HUES6 (cell line): ENCODE results near the gene SUGP1.
A peak's percentile ranks its signal among the peaks of the same experiment; 100 is the strongest.

ENCODE experiments used
- H3K27ac ChIP-seq: 2 replicates; pipeline ENCODE4 v1.7.0; 2013; ENCODE audit warnings: low read depth, mild to moderate bottlenecking, low read length, inconsistent platforms
- H3K27me3 ChIP-seq: 2 replicates; pipeline ENCODE4 v1.6.1; 2013; ENCODE audit warnings: low read length; ENCODE audit not compliant: control insufficient read depth, insufficient read depth
- H3K36me3 ChIP-seq: 2 replicates; pipeline ENCODE4 v1.6.1; 2013; ENCODE audit warnings: low read length; ENCODE audit not compliant: control insufficient read depth, insufficient read depth
- H3K4me1 ChIP-seq: 2 replicates; pipeline ENCODE4 v1.6.1; 2013; ENCODE audit warnings: low read length; ENCODE audit not compliant: control insufficient read depth, insufficient read depth
- H3K4me3 ChIP-seq: 2 replicates; pipeline ENCODE4 v1.5.1; 2013; ENCODE audit warnings: low read depth, low read length
- H3K9ac ChIP-seq: one replicate; pipeline ENCODE4 v1.6.1; 2013; ENCODE audit warnings: mild to moderate bottlenecking, low read length
- H3K9me3 ChIP-seq: 2 replicates; pipeline ENCODE4 v1.6.1; 2013; ENCODE audit warnings: low read depth, low read length; ENCODE audit not compliant: control insufficient read depth, insufficient read depth

Gene SUGP1

GRCh38 chr19:19321141-19321577, 850 bp upstream of the SUGP1 start:
- Histone ChIP-seq H3K4me3 (peak overlapping the region; percentile 98), H3K27me3 (no peaks in the 10 kb centered on the region), H3K36me3 (peaks cover 35% of the 10 kb centered on the region), H3K9me3 (no peaks in the 10 kb centered on the region), H3K27ac (peak overlapping the region; percentile 97), H3K9ac (peak overlapping the region; percentile 98), H3K4me1 (peaks cover 12% of the 10 kb centered on the region; the same call in 1 of the 2 replicates)

- peaks cover 37% of the 10 kb centered on the region for H3K36me3 ChIP-seq
- H3K27me3 ChIP-seq, result no peaks in the 10 kb centered on the region
- peak overlapping the region; percentile 98 for H3K4me3 ChIP-seq
- H3K9ac ChIP-seq, result peak overlapping the region; percentile 98
- H3K27ac ChIP-seq, result peak overlapping the region; percentile 97
- H3K9me3 ChIP-seq, result no peaks in the 10 kb centered on the region
- H3K4me1 ChIP-seq, result peaks cover 12% of the 10 kb centered on the region; the same call in 1 of the 2 replicates
Observed at GRCh38 chr19:19319732-19320360, 463 bp downstream of the SUGP1 start.

- Histone ChIP-seq H3K9ac (no peak overlapping the region), H3K4me3 (no peak overlapping the region), H3K4me1 (peaks cover 7% of the 10 kb centered on the region; the same call in 1 of the 2 replicates), H3K27ac (no peak overlapping the region), H3K9me3 (no peaks in the 10 kb centered on the region), H3K36me3 (peaks cover 49% of the 10 kb centered on the region), H3K27me3 (no peaks in the 10 kb centered on the region)
Observed at GRCh38 chr19:19316082-19316481, 4.2 kb downstream of the SUGP1 start.

- H3K4me3 ChIP-seq, result no peak overlapping the region
- H3K9ac ChIP-seq, result no peak overlapping the region
- H3K36me3 ChIP-seq, result peaks cover 56% of the 10 kb centered on the region
- H3K4me1 ChIP-seq, result peaks cover 7% of the 10 kb centered on the region; the same call in 1 of the 2 replicates
- H3K27me3 ChIP-seq, result no peaks in the 10 kb centered on the region
- no peak overlapping the region for H3K27ac ChIP-seq
- no peaks in the 10 kb centered on the region for H3K9me3 ChIP-seq
Observed at GRCh38 chr19:19315444-19315843, 4.9 kb downstream of the SUGP1 start.

GRCh38 chr19:19308373-19308772, 11.9 kb downstream of the SUGP1 start:
- Histone ChIP-seq H3K27me3 (no peaks in the 10 kb centered on the region), H3K9me3 (no peaks in the 10 kb centered on the region), H3K4me1 (no peaks in the 10 kb centered on the region), H3K27ac (no peak overlapping the region), H3K9ac (no peak overlapping the region), H3K4me3 (no peak overlapping the region), H3K36me3 (peaks cover 87% of the 10 kb centered on the region)

GRCh38 chr19:19306191-19306590, 14.1 kb downstream of the SUGP1 start:
- H3K4me3 ChIP-seq, result no peak overlapping the region
- H3K4me1 ChIP-seq, result no peaks in the 10 kb centered on the region
- H3K27me3 ChIP-seq, result no peaks in the 10 kb centered on the region
- no peaks in the 10 kb centered on the region for H3K9me3 ChIP-seq
- H3K36me3 ChIP-seq, result peaks cover 94% of the 10 kb centered on the region
- no peak overlapping the region for H3K27ac ChIP-seq
- H3K9ac ChIP-seq, result no peak overlapping the region

GRCh38 chr19:19305696-19306095, 14.6 kb downstream of the SUGP1 start:
- Histone ChIP-seq H3K4me3 (no peak overlapping the region), H3K9ac (no peak overlapping the region), H3K4me1 (no peaks in the 10 kb centered on the region), H3K27me3 (no peaks in the 10 kb centered on the region), H3K9me3 (no peaks in the 10 kb centered on the region), H3K27ac (no peak overlapping the region), H3K36me3 (peaks cover 94% of the 10 kb centered on the region)

- H3K9me3 ChIP-seq, result no peaks in the 10 kb centered on the region
- H3K9ac ChIP-seq, result no peak overlapping the region
- H3K4me3 ChIP-seq, result no peak overlapping the region
- H3K27me3 ChIP-seq, result no peaks in the 10 kb centered on the region
- H3K27ac ChIP-seq, result no peak overlapping the region
- peaks cover 94% of the 10 kb centered on the region for H3K36me3 ChIP-seq
- no peaks in the 10 kb centered on the region for H3K4me1 ChIP-seq
Observed at GRCh38 chr19:19305066-19305465, 15.2 kb downstream of the SUGP1 start.

GRCh38 chr19:19304186-19304965, 15.9 kb downstream of the SUGP1 start:
- no peak overlapping the region for H3K27ac ChIP-seq
- H3K4me1 ChIP-seq, result no peaks in the 10 kb centered on the region
- H3K9ac ChIP-seq, result no peak overlapping the region
- H3K27me3 ChIP-seq, result no peaks in the 10 kb centered on the region
- H3K36me3 ChIP-seq, result peaks cover 89% of the 10 kb centered on the region
- H3K9me3 ChIP-seq, result no peaks in the 10 kb centered on the region
- H3K4me3 ChIP-seq, result no peak overlapping the region

- Histone ChIP-seq H3K9me3 (no peaks in the 10 kb centered on the region), H3K27ac (no peak overlapping the region), H3K4me1 (no peaks in the 10 kb centered on the region), H3K36me3 (peaks cover 82% of the 10 kb centered on the region), H3K27me3 (no peaks in the 10 kb centered on the region), H3K9ac (no peak overlapping the region), H3K4me3 (no peak overlapping the region)
Observed at GRCh38 chr19:19303411-19303810, 16.9 kb downstream of the SUGP1 start.

GRCh38 chr19:19300613-19301012, 19.7 kb downstream of the SUGP1 start:
- Histone ChIP-seq H3K27ac (no peak overlapping the region), H3K4me1 (no peaks in the 10 kb centered on the region), H3K4me3 (no peak overlapping the region), H3K36me3 (peaks cover 78% of the 10 kb centered on the region), H3K27me3 (no peaks in the 10 kb centered on the region), H3K9me3 (no peaks in the 10 kb centered on the region), H3K9ac (no peak overlapping the region)
